ENCODE results near the gene RAB20.
"Not testable (repeated sequence)": the region's sequence is repeated elsewhere in the genome, so short reads cannot be mapped to it uniquely, and the experiment has no call there.

Gene RAB20

GRCh38 chr13:110554946-110555345 is 6.6 kb downstream of the RAB20 start:
- DNase-seq (ENCODE audit: low read depth in 3 of 3): no peak

GRCh38 chr13:110554227-110554836 is 7.2 kb downstream of the RAB20 start:
- no peak for DNase-seq (ENCODE audit: low read depth in 3 of 3)

GRCh38 chr13:110553417-110553816 is 8.1 kb downstream of the RAB20 start:
- DNase-seq (ENCODE audit: low read depth in 3 of 3): no peak

GRCh38 chr13:110552767-110553166 is 8.8 kb downstream of the RAB20 start:
- DNase-seq (ENCODE audit: low read depth in 3 of 3): no peak

GRCh38 chr13:110551284-110551683 is 10.2 kb downstream of the RAB20 start:
- no peak for DNase-seq (ENCODE audit: low read depth in 3 of 3)

GRCh38 chr13:110549795-110550160 is 11.7 kb downstream of the RAB20 start:
- no peak for DNase-seq (ENCODE audit: low read depth in 3 of 3)

- DNase-seq (ENCODE audit: low read depth in 3 of 3): no peak
These were observed 12.4 kb downstream of the RAB20 start for GRCh38 chr13:110548891-110549794.

- DNase-seq (ENCODE audit: low read depth in 3 of 3): no peak
These were observed 14.6 kb downstream of the RAB20 start for GRCh38 chr13:110546926-110547325.

- DNase-seq (ENCODE audit: low read depth in 3 of 3): no peak
These were observed 15.1 kb downstream of the RAB20 start for GRCh38 chr13:110546378-110546777.

GRCh38 chr13:110542169-110542796 is 19.2 kb downstream of the RAB20 start:
- no peak for DNase-seq (ENCODE audit: low read depth in 3 of 3)

- no peak for DNase-seq (ENCODE audit: low read depth in 3 of 3)
These were observed 20.0 kb downstream of the RAB20 start for GRCh38 chr13:110541526-110541920.

GRCh38 chr13:110540871-110541525 is 20.5 kb downstream of the RAB20 start:
- no peak for DNase-seq (ENCODE audit: low read depth in 3 of 3)

GRCh38 chr13:110539894-110540293 is 21.6 kb downstream of the RAB20 start:
- no peak for DNase-seq (ENCODE audit: low read depth in 3 of 3)

- DNase-seq (ENCODE audit: low read depth in 3 of 3): no peak
These were observed 22.9 kb downstream of the RAB20 start for GRCh38 chr13:110538632-110539031.

- no peak for DNase-seq (ENCODE audit: low read depth in 3 of 3)
These were observed 25.4 kb downstream of the RAB20 start for GRCh38 chr13:110536006-110536693.

- no peak for DNase-seq (ENCODE audit: low read depth in 3 of 3)
These were observed 26.0 kb downstream of the RAB20 start for GRCh38 chr13:110535526-110535925.

- DNase-seq (ENCODE audit: low read depth in 3 of 3): no peak
These were observed 27.5 kb downstream of the RAB20 start for GRCh38 chr13:110533771-110534670.

- not testable (repeated sequence) for DNase-seq (ENCODE audit: low read depth in 3 of 3)
These were observed 29.3 kb downstream of the RAB20 start for GRCh38 chr13:110532258-110532657.

- DNase-seq (ENCODE audit: low read depth in 3 of 3): no peak
These were observed 29.8 kb downstream of the RAB20 start for GRCh38 chr13:110531671-110532083.

- no peak for DNase-seq (ENCODE audit: low read depth in 3 of 3)
These were observed 30.4 kb downstream of the RAB20 start for GRCh38 chr13:110531100-110531499.
